H1 (cell line): ENCODE results near the gene SSBP3. TPM values are rescaled to one million over a fixed set of nuclear protein-coding genes. Genes with fewer than 3 reads are reported as not detected.
A peak's percentile ranks its signal among the peaks of the same experiment; 100 is the strongest.

ENCODE experiments used
- CTCF ChIA-PET: fragments of 300-600 bp; sonication (Branson Sonifier 250); formaldehyde crosslinking; loops from one replicate; lab custom pipeline; 2021; ENCODE audit not compliant: partially characterized antibody; lab: Charles Lee
- POLR2A ChIA-PET: fragments of 300-600 bp; sonication (Branson Sonifier 250); formaldehyde crosslinking; loops from one replicate; lab custom pipeline; 2021; ENCODE audit warnings: inconsistent platforms; ENCODE audit not compliant: partially characterized antibody; lab: Charles Lee
- DNase-seq, 2 experiments: peaks; one replicate each; pipeline versions ENCODE4 v3.0.0 to v3.0.0-alpha.2; 2010 to 2022; ENCODE audit warnings: low spot score in 2 of 2, low read depth in 1 of 2, mixed read lengths in 1 of 2
- FAIRE-seq: peaks from 2 replicates; lab custom pipeline; 2011; peaks lifted over from hg19 to GRCh38; lab: Jason Lieb, UNC
- H2AFZ ChIP-seq: 2 replicates; pipeline ENCODE4 v1.8.1; 2012; ENCODE audit warnings: low read length, inconsistent platforms
- H2AK5ac ChIP-seq: 2 replicates; pipeline ENCODE4 v1.6.1; 2013; ENCODE audit warnings: low read depth, low read length
- H2BK120ac ChIP-seq: replicated peaks from 2 replicates; pipeline ENCODE3; 2013; ENCODE audit warnings: low read depth, low read length, inconsistent platforms
- H2BK12ac ChIP-seq: 2 replicates; pipeline ENCODE4 v1.6.1; 2013; ENCODE audit warnings: low read depth, low read length
- H2BK15ac ChIP-seq: 2 replicates; pipeline ENCODE4 v1.6.1; 2013; ENCODE audit warnings: low read length
- H2BK20ac ChIP-seq: 2 replicates; pipeline ENCODE4 v1.6.1; 2013; ENCODE audit warnings: low read length
- H2BK5ac ChIP-seq: 2 replicates; pipeline ENCODE4 v1.6.1; 2013; ENCODE audit warnings: low read depth, low read length
- H3K14ac ChIP-seq: 2 replicates; pipeline ENCODE4 v1.6.1; 2013; ENCODE audit warnings: inconsistent platforms; ENCODE audit not compliant: insufficient read length
- H3K18ac ChIP-seq: 2 replicates; pipeline ENCODE4 v1.6.1; 2013; ENCODE audit warnings: low read length; ENCODE audit errors: extremely low read depth
- H3K23ac ChIP-seq: 2 replicates; pipeline ENCODE4 v1.6.1; 2013; ENCODE audit warnings: inconsistent platforms; ENCODE audit not compliant: insufficient read length
- H3K23me2 ChIP-seq: 2 replicates; pipeline ENCODE4 v1.6.1; 2013; ENCODE audit warnings: low read depth, low read length
- H3K27ac ChIP-seq: 2 replicates; pipeline ENCODE4 v1.6.1; 2011; ENCODE audit warnings: low read depth, low read length, inconsistent platforms
- H3K27me3 ChIP-seq, 4 experiments: replicated peaks in 1 of 4; 1 replicate in 1 of 4; 2 replicates in 3 of 4; pipeline versions ENCODE4 v1.6.1 to v1.8.1; 2011 to 2013; ENCODE audit warnings: low read length in 3 of 4, mild to moderate bottlenecking in 3 of 4, inconsistent platforms in 2 of 4, mixed read lengths in 2 of 4, moderate library complexity in 1 of 4; ENCODE audit not compliant: control insufficient read depth in 3 of 4, insufficient read depth in 3 of 4; ENCODE audit errors: extremely low read depth in 1 of 4
- H3K36me3 ChIP-seq, 4 experiments: 2 replicates each; pipeline versions ENCODE4 v1.6.1 to v1.8.1; 2011 to 2013; ENCODE audit warnings: mild to moderate bottlenecking in 4 of 4, low read length in 3 of 4, moderate library complexity in 2 of 4, control low read depth in 1 of 4, inconsistent platforms in 1 of 4; ENCODE audit not compliant: insufficient read depth in 4 of 4, control insufficient read depth in 2 of 4
- H3K4ac ChIP-seq: replicated peaks from 2 replicates; pipeline ENCODE3; 2013; ENCODE audit warnings: low read length, low read depth, mixed read lengths, inconsistent platforms; ENCODE audit not compliant: insufficient read length
- H3K4me1 ChIP-seq, 4 experiments: replicated peaks in 1 of 4; 1 replicate in 1 of 4; 2 replicates in 3 of 4; pipeline versions ENCODE4 v1.6.1 to v1.8.1; 2011 to 2013; ENCODE audit warnings: low read length in 3 of 4, inconsistent platforms in 2 of 4, mixed read lengths in 1 of 4; ENCODE audit not compliant: insufficient read depth in 4 of 4, control insufficient read depth in 3 of 4
- H3K4me2 ChIP-seq, 2 experiments: 2 replicates each; pipeline versions ENCODE4 v1.6.1 to v1.8.1; 2011 to 2013; ENCODE audit warnings: low read depth in 2 of 2, low read length in 2 of 2, control low read depth in 1 of 2, inconsistent platforms in 1 of 2, mild to moderate bottlenecking in 1 of 2; ENCODE audit not compliant: insufficient read depth in 1 of 2
- H3K4me3 ChIP-seq, 4 experiments: fragments of 200-600, 300-600 bp in 1 of 4; sonication (generic), shearing (Covaris generic), sonication (Bioruptor Twin) in 1 of 4; 2 replicates each; pipeline versions ENCODE4 v1.5.1 to v1.8.1; 2011 to 2016; ENCODE audit warnings: low read length in 4 of 4, low read depth in 3 of 4, control low read depth in 2 of 4, inconsistent platforms in 2 of 4, mild to moderate bottlenecking in 2 of 4, mixed read lengths in 1 of 4, moderate library complexity in 1 of 4; ENCODE audit not compliant: insufficient read depth in 2 of 4; ENCODE audit errors: extremely low read depth in 1 of 4
- H3K56ac ChIP-seq: replicated peaks from 2 replicates; pipeline ENCODE3; 2013; ENCODE audit warnings: low read depth, mild to moderate bottlenecking, mixed read lengths, low read length, inconsistent platforms; ENCODE audit not compliant: insufficient read length
- H3K79me1 ChIP-seq: 2 replicates; pipeline ENCODE4 v1.6.1; 2013; ENCODE audit warnings: low read depth, low read length, control low read depth
- H3K79me2 ChIP-seq, 2 experiments: 2 replicates each; pipeline versions ENCODE4 v1.6.1 to v1.8.1; 2012 to 2013; ENCODE audit warnings: low read length in 2 of 2, mild to moderate bottlenecking in 2 of 2, inconsistent platforms in 1 of 2; ENCODE audit not compliant: insufficient read depth in 2 of 2, control insufficient read depth in 1 of 2
- H3K9ac ChIP-seq, 4 experiments: replicated peaks in 1 of 4; 1 replicate in 1 of 4; 2 replicates in 3 of 4; pipeline versions ENCODE4 v1.6.1 to v1.8.1; 2011 to 2013; ENCODE audit warnings: low read depth in 3 of 4, low read length in 3 of 4, control low read depth in 2 of 4, mild to moderate bottlenecking in 2 of 4, moderate library complexity in 2 of 4, inconsistent platforms in 1 of 4; ENCODE audit errors: extremely low read depth in 1 of 4
- H3K9me3 ChIP-seq, 2 experiments: 2 replicates each; pipeline versions ENCODE4 v1.6.1 to v1.8.1; 2012 to 2013; ENCODE audit warnings: mild to moderate bottlenecking in 2 of 2, moderate library complexity in 2 of 2, control low read depth in 1 of 2, inconsistent platforms in 1 of 2, low read depth in 1 of 2, low read length in 1 of 2, mixed read lengths in 1 of 2; ENCODE audit not compliant: insufficient read depth in 2 of 2
- H4K20me1 ChIP-seq, 2 experiments: replicated peaks in 1 of 2; 2 replicates each; pipeline versions ENCODE3 to v1.8.1; 2011 to 2013; ENCODE audit warnings: inconsistent platforms in 2 of 2, low read length in 2 of 2, mild to moderate bottlenecking in 1 of 2; ENCODE audit not compliant: insufficient read depth in 2 of 2, control insufficient read depth in 1 of 2
- H4K5ac ChIP-seq: 2 replicates; pipeline ENCODE4 v1.6.1; 2013; ENCODE audit warnings: low read length, low read depth, mixed read lengths, inconsistent platforms; ENCODE audit not compliant: insufficient read length
- H4K8ac ChIP-seq: 2 replicates; pipeline ENCODE4 v1.8.0; 2013; ENCODE audit warnings: mild to moderate bottlenecking, moderate library complexity, low read length, inconsistent platforms; ENCODE audit not compliant: insufficient read depth; ENCODE audit errors: extremely low read depth
- H4K91ac ChIP-seq: replicated peaks from 2 replicates; pipeline ENCODE3; 2013; ENCODE audit warnings: low read length, mixed read lengths, inconsistent platforms; ENCODE audit not compliant: insufficient read length
- WGBS, 2 experiments: shearing (Covaris generic) in 1 of 2; methylation state at CpG; one replicate each; pipeline versions ENCODE4 v1.1.6 to v1.1.7; 2013 to 2015; ENCODE audit warnings: low lambda C conversion rate in 2 of 2, mixed read lengths in 2 of 2, inconsistent platforms in 1 of 2, low coverage in 1 of 2, missing lambda C conversion rate in 1 of 2; ENCODE audit not compliant: insufficient replicate concordance in 2 of 2, insufficient coverage in 1 of 2, insufficient read length in 1 of 2; ENCODE audit errors: extremely low coverage in 1 of 2, missing lambda C conversion rate in 1 of 2; 5-methylcytosine and 5-hydroxymethylcytosine counted together
- polyA plus RNA-seq, 7 experiments: library from polyadenylated mRNA; depleted of rRNA in 3 of 7; stranded (reverse) in 5 of 7; unstranded in 2 of 7; fragments of >200 nt in 5 of 7; fragments of 200-250 nt in 2 of 7; gene quantifications; 1 replicate in 5 of 7; 2 replicates in 1 of 7; 4 replicates in 1 of 7; pipeline versions ENCODE4 v1.2.1 to v1.2.3, GENCODE V29; 2011 to 2013; ENCODE audit warnings: missing spikeins in 2 of 7, mixed read lengths in 2 of 7
- total RNA-seq: library from RNA; stranded (reverse); fragmentation: NEBNext Ultra II Directional; extraction: Animal tissue kit (Norgen Biotek cat#: 25700); gene quantifications from 2 replicates; pipeline ENCODE4 v1.2.1, GENCODE V29; 2021

Gene SSBP3
- total and polyA plus RNA-seq, 2 of the 8 experiments (the other 6 are each of a cell fraction or from before 2014, with no cell fraction given), result 99.7 to 133 TPM

- Histone ChIP-seq H3K56ac (no peak overlapping the region), H3K27me3 (no peaks in the 10 kb centered on the region), H2BK12ac (no peak overlapping the region), H3K79me2 (peaks cover 5 to 96% of the 10 kb centered on the region in 2 experiments), H3K23ac (no peak overlapping the region), H3K9me3 (no peaks in the 10 kb centered on the region), H4K20me1 (peaks cover 11 to 29% of the 10 kb centered on the region in 2 experiments), H2AK5ac (no peak overlapping the region), H3K9ac (no peak overlapping the region; a peak in 1 of 7 replicates), H3K4me3 (no peak overlapping the region), H3K4ac (no peak overlapping the region), H4K91ac (no peak overlapping the region), H2AFZ (no peak overlapping the region), H3K23me2 (no peaks in the 10 kb centered on the region), H3K14ac (no peak overlapping the region), H4K8ac (no peak overlapping the region), H3K36me3 (0 out of 8 replicates have a peak, but pooled peaks cover 0 to 3% (median 1%) of the 10 kb centered on the region in 4 experiments), H3K4me2 (no peak overlapping the region; a peak in 1 of 4 replicates), H3K79me1 (peaks cover 23% of the 10 kb centered on the region), H3K27ac (no peak overlapping the region), H2BK15ac (no peak overlapping the region), H2BK5ac (0 out of 2 replicates have a peak overlapping the region, but pooled peaks have one; percentile 41), H4K5ac (no peak overlapping the region), H2BK20ac (no peak overlapping the region), H2BK120ac (no peak overlapping the region), H3K4me1 (peaks cover 21 to 39% (median 30%) of the 10 kb centered on the region in 4 experiments), H3K18ac (no peak overlapping the region)
- CTCF ChIA-PET, result interaction anchor here (3.8 kb wide), 1 partner anchor 30 kb away, joined by 22 read pairs; no protein-coding TSS in a partner anchor
- DNase-seq, result no peak
- POLR2A ChIA-PET, result interaction anchor here (2.2 kb wide), 1 partner anchor 31 kb away, joined by 8 read pairs; no protein-coding TSS in a partner anchor
- 83% methylated on average over 5 of the region's 5 CpGs; no CpG with 5 or more reads in 1 of the 2 experiments for WGBS, 2 experiments
- FAIRE-seq, result no peak
Measured at GRCh38 chr1:54340878-54341277, 65.3 kb downstream of the SSBP3 start.
